GM18909 (cell line): ENCODE results near the gene DAPK1.

Experiments
- ATAC-seq: cut with Tn5 transposase; IDR thresholded peaks from one replicate; pipeline ENCODE4 v1.9.1; 2021; ENCODE audit warnings: mild to moderate bottlenecking; ENCODE audit not compliant: unreplicated experiment, poor library complexity

The DAPK1 gene

DNA sequence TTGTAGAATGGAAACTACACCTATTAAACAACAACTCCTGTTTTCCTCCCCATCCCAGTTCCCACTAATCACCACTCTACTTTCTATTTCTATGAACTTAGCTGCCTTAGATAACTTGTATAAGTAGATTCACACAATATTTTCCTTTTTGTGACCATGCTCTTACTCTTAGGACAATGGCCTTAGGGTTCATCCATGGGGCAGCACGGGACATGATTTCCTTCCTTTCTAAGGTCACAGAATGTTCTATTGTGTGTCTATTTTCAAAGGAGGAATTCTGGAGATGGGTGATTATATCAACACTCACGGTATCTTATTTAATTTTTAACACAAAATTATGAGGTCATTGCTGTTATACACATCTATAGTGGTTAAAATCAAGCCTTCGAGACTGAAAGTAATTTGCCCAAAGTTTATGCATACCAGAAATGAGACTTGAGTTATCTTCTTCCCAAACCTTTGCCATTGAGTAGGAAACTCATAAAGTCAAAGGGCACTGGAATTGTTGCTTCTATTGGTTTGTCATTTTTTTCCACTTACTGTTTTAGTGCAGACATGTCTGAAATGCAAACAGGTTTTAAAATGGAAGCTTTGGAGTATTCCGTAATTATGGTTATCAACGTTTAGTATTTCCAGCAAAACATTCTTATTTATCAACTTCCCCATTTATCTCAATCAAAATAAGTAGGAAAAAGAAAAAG is 251.8 kb downstream of the DAPK1 start:
- no peak for ATAC-seq

- ATAC-seq = no peak
These were observed 253.1 kb downstream of the DAPK1 start for GRCh38 chr9:87750726-87751125.

GRCh38 chr9:87751423-87751822 is 253.8 kb downstream of the DAPK1 start:
- no peak for ATAC-seq

DNA sequence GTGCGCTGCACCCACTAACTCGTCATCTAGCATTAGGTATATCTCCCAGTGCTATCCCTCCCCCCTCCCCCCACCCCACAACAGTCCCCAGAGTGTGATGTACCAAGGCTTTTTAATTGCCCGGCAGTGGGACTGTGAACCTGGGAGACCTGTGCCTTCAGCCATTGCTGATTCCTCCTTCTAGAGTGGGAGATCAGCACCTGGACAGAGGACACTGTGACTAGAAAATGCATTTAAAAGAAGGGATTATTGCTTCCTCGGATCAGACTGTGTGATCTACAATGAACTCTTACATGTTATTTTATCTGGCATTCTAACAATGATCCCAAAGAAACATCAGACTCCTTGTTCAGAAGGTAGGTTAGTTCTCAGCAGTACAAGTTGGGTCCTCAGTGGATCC is 254.2 kb downstream of the DAPK1 start:
- no peak for ATAC-seq

DNA sequence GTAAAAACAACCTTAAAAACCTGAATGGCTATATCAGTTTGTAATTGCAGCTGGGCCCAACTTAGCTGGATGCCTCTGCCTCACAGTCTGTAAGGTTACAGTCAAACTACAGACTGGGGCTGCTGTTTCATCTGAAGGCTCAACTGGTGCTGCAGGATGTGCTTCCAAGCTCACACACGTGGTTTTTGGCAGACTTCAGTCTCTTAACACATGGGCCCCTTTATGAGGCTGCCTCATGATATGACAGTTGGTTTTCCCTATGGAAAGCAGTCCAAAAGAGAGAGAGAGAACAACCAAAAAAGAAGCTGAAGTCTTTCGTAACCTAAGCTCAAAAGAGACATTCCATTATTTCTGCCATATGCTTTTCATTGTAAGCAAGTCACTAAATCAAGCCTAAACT is 255.6 kb downstream of the DAPK1 start:
- ATAC-seq = no peak
